HEK293 (cell line): ENCODE measurements around the gene LLCFC1.

Source experiments
- CTCF ChIA-PET: fragments of 350-600 bp; formaldehyde crosslinking; extraction: SDS; loops from one replicate; lab custom pipeline; 2021; ENCODE audit warnings: antibody characterized with exemption; lab: Yijun Ruan, JAX
- POLR2A ChIA-PET: fragments of 300-600 bp; formaldehyde crosslinking; extraction: SDS; loops from one replicate; lab custom pipeline; 2020; ENCODE audit warnings: antibody characterized with exemption, inconsistent platforms; lab: Yijun Ruan, JAX
- H3K27ac ChIP-seq: fragments of 200-500 bp; sonication (Bioruptor generic); 2 replicates; pipeline ENCODE4 v1.5.1; 2014; ENCODE audit warnings: low read depth, low read length, control low read depth, inconsistent platforms; ENCODE audit errors: extremely low read depth
- H3K36me3 ChIP-seq, 2 experiments: fragments of 200-500 bp in 1 of 2; sonication (Bioruptor generic) in 1 of 2; 1 replicate in 1 of 2; 2 replicates in 1 of 2; pipeline ENCODE4 v1.5.1; 2014 to 2017; ENCODE audit warnings: inconsistent platforms in 2 of 2, low read length in 2 of 2; ENCODE audit not compliant: control insufficient read depth in 2 of 2, insufficient read depth in 1 of 2
- H3K4me1 ChIP-seq: fragments of 200-500 bp; sonication (Bioruptor generic); 2 replicates; pipeline ENCODE4 v1.5.1; 2014; ENCODE audit warnings: mild to moderate bottlenecking, low read length, inconsistent platforms; ENCODE audit not compliant: control insufficient read depth, insufficient read depth
- H3K4me3 ChIP-seq: 2 replicates; pipeline ENCODE4 v1.5.1; 2011; ENCODE audit warnings: low read depth, mild to moderate bottlenecking, control low read depth, low read length, moderate library complexity
- H3K9me3 ChIP-seq: fragments of 200-500 bp; sonication (Bioruptor generic); 2 replicates; pipeline ENCODE4 v1.5.1; 2014; ENCODE audit warnings: low read depth, low read length, inconsistent platforms; ENCODE audit not compliant: control insufficient read depth, insufficient read depth
- BCL6B ChIP-seq: fragments of 450-650 bp; formaldehyde crosslinking; IDR thresholded peaks from 2 replicates; pipeline ENCODE4 v1.5.1; 2017; ENCODE audit warnings: missing biosample characterization, missing genetic modification characterization
- ELK4 ChIP-seq: IDR thresholded peaks from 2 replicates; pipeline ENCODE4 v1.6.1; 2011; ENCODE audit warnings: mild to moderate bottlenecking, low read depth, low read length, borderline replicate concordance
- HOXC10 ChIP-seq: sonication (generic); formaldehyde crosslinking; IDR thresholded peaks from 2 replicates; pipeline ENCODE4 v1.8.1; 2023; ENCODE audit warnings: mild to moderate bottlenecking, missing genetic modification reagents
- KLF9 ChIP-seq: fragments of 450-650 bp; formaldehyde crosslinking; IDR thresholded peaks from 2 replicates; pipeline ENCODE4 v1.5.1; 2016; ENCODE audit warnings: missing biosample characterization, missing genetic modification characterization, low read depth
- SP3 ChIP-seq: fragments of 450-650 bp; formaldehyde crosslinking; IDR thresholded peaks from 2 replicates; pipeline ENCODE4 v1.5.1; 2016; ENCODE audit warnings: missing biosample characterization, missing genetic modification characterization
- YY2 ChIP-seq: fragments of 450-650 bp; formaldehyde crosslinking; IDR thresholded peaks from 2 replicates; pipeline ENCODE4 v1.5.1; 2016; ENCODE audit warnings: missing biosample characterization, missing genetic modification characterization
- ZBTB1 ChIP-seq: fragments of 450-650 bp; formaldehyde crosslinking; IDR thresholded peaks from 2 replicates; pipeline ENCODE4 v1.5.1; 2016; ENCODE audit warnings: missing biosample characterization, missing genetic modification characterization
- ZBTB17 ChIP-seq: fragments of 450-650 bp; formaldehyde crosslinking; IDR thresholded peaks from 2 replicates; pipeline ENCODE4 v1.5.1; 2016; ENCODE audit warnings: missing biosample characterization, missing genetic modification characterization
- ZBTB20 ChIP-seq: fragments of 450-650 bp; formaldehyde crosslinking; IDR thresholded peaks from 2 replicates; pipeline ENCODE4 v1.5.1; 2016; ENCODE audit warnings: missing biosample characterization, missing genetic modification characterization
- ZNF23 ChIP-seq: fragments of 450-650 bp; formaldehyde crosslinking; IDR thresholded peaks from 2 replicates; pipeline ENCODE4 v1.5.1; 2016; ENCODE audit warnings: missing biosample characterization, missing genetic modification characterization, borderline replicate concordance
- ZNF335 ChIP-seq: fragments of 450-650 bp; formaldehyde crosslinking; conservative IDR thresholded peaks from 2 replicates; pipeline ENCODE4 v1.5.1; 2016; ENCODE audit warnings: missing biosample characterization, missing genetic modification characterization
- ZNF341 ChIP-seq: fragments of 450-650 bp; formaldehyde crosslinking; IDR thresholded peaks from 2 replicates; pipeline ENCODE4; 2016; ENCODE audit warnings: low read depth, missing biosample characterization, missing genetic modification characterization
- ZNF518A ChIP-seq: fragments of 450-650 bp; formaldehyde crosslinking; conservative IDR thresholded peaks from 2 replicates; pipeline ENCODE4 v1.5.1; 2016; ENCODE audit warnings: low read depth, missing biosample characterization, missing genetic modification characterization
- ZNF530 ChIP-seq: fragments of 450-650 bp; formaldehyde crosslinking; IDR thresholded peaks from 2 replicates; pipeline ENCODE4 v1.5.1; 2016; ENCODE audit warnings: low read depth, missing biosample characterization, missing genetic modification characterization
- ZNF585B ChIP-seq: fragments of 450-650 bp; formaldehyde crosslinking; IDR thresholded peaks from 2 replicates; pipeline ENCODE4 v1.5.1; 2016; ENCODE audit warnings: missing biosample characterization, missing genetic modification characterization
- ZNF629 ChIP-seq: fragments of 450-650 bp; formaldehyde crosslinking; IDR thresholded peaks from 2 replicates; pipeline ENCODE4 v1.5.1; 2017; ENCODE audit warnings: missing biosample characterization, missing genetic modification characterization
- ZNF692 ChIP-seq: fragments of 450-650 bp; formaldehyde crosslinking; IDR thresholded peaks from 2 replicates; pipeline ENCODE4 v1.5.1; 2016; ENCODE audit warnings: missing biosample characterization, missing genetic modification characterization
- ZNF747 ChIP-seq: fragments of 450-650 bp; formaldehyde crosslinking; IDR thresholded peaks from 2 replicates; pipeline ENCODE4 v1.5.1; 2016; ENCODE audit warnings: missing biosample characterization, missing genetic modification characterization
- ZSCAN16 ChIP-seq: fragments of 450-650 bp; formaldehyde crosslinking; IDR thresholded peaks from 2 replicates; pipeline ENCODE4 v1.5.1; 2016; ENCODE audit warnings: missing biosample characterization, missing genetic modification characterization

Gene LLCFC1

GRCh38 chr7:142942746-142943145, 3.5 kb downstream of the LLCFC1 start:
- H3K36me3 ChIP-seq: no peaks in the 10 kb centered on the region
- no peaks in the 10 kb centered on the region for H3K9me3 ChIP-seq
- no peak overlapping the region for H3K4me3 ChIP-seq
- ChIA-PET CTCF (interaction anchor here (1.3 kb wide), 1 partner anchor 9 kb away, joined by 3 read pairs; no protein-coding TSS in a partner anchor), POLR2A (no interaction called here)
- no peaks in the 10 kb centered on the region for H3K4me1 ChIP-seq
- TF ChIP-seq ZNF747: no peak
- TF ChIP-seq ZBTB17 (tag by site-specific recombination): no peak
- TF ChIP-seq ZBTB20 (tag by site-specific recombination): no peak
- no peak for TF ChIP-seq ZNF23 (tag by site-specific recombination)
- TF ChIP-seq HOXC10: no peak
- no peak for TF ChIP-seq ZNF518A (tag by site-specific recombination)
- no peak overlapping the region for H3K27ac ChIP-seq

- H3K4me3 ChIP-seq: no peak overlapping the region
- no peak for TF ChIP-seq BCL6B (tag by site-specific recombination)
- TF ChIP-seq ZBTB1 (tag by site-specific recombination): no peak
- no peak for TF ChIP-seq ZSCAN16 (tag by site-specific recombination)
- TF ChIP-seq ZBTB17 (tag by site-specific recombination): no peak
- no peaks in the 10 kb centered on the region for H3K9me3 ChIP-seq
- H3K36me3 ChIP-seq: no peaks in the 10 kb centered on the region
- no peaks in the 10 kb centered on the region for H3K4me1 ChIP-seq
- H3K27ac ChIP-seq: no peak overlapping the region
- ChIA-PET POLR2A (no interaction called here), CTCF (no interaction called here)
Measured at GRCh38 chr7:142943706-142944268, 4.5 kb downstream of the LLCFC1 start.

- no peak for TF ChIP-seq ZNF341
- TF ChIP-seq ELK4: no peak
- TF ChIP-seq KLF9 (tag by site-specific recombination): no peak
- no peak for TF ChIP-seq ZNF629 (tag by site-specific recombination)
- no peak for TF ChIP-seq ZNF530 (tag by site-specific recombination)
- TF ChIP-seq ZNF585B (tag by site-specific recombination): no peak
- TF ChIP-seq SP3 (tag by site-specific recombination): no peak
- no peak for TF ChIP-seq ZNF335
- no peak for TF ChIP-seq YY2 (tag by site-specific recombination)
- no peak for TF ChIP-seq ZNF692 (tag by site-specific recombination)
- ChIA-PET POLR2A (no interaction called here), CTCF (interaction anchor here (1.0 kb wide), 1 partner anchor 35 kb away, joined by 3 read pairs; no protein-coding TSS in a partner anchor)
- Histone ChIP-seq H3K36me3 (no peaks in the 10 kb centered on the region), H3K4me1 (no peaks in the 10 kb centered on the region), H3K4me3 (no peak overlapping the region), H3K27ac (no peak overlapping the region), H3K9me3 (no peaks in the 10 kb centered on the region)
Measured at GRCh38 chr7:142945001-142945400, 5.7 kb downstream of the LLCFC1 start.
